ENCODE measurements around the gene ADGRF5.

The ADGRF5 gene

GRCh38 chr6:46815130-46815529 lies 106.6 kb downstream of the ADGRF5 start:
- no peak for DNase-seq (ENCODE audit: low spot score)

- DNase-seq (ENCODE audit: low spot score): no peak
Measured at GRCh38 chr6:46808806-46809205, 112.9 kb downstream of the ADGRF5 start.
